Mesenchymal stem cell (in vitro differentiated cells and primary cell): ENCODE measurements around the gene PRKAG1.

ENCODE experiments used
- DNase-seq: peaks from one replicate; pipeline ENCODE4 v3.0.0-alpha.2; 2013
- H2AFZ ChIP-seq: one replicate; pipeline ENCODE4 v1.6.1; 2013; ENCODE audit warnings: low read depth, mild to moderate bottlenecking, control low read depth, inconsistent platforms, low read length, moderate library complexity
- H2AK5ac ChIP-seq: 2 replicates; pipeline ENCODE4 v1.6.1; 2013; ENCODE audit warnings: low read length, moderate library complexity, mild to moderate bottlenecking, inconsistent platforms; ENCODE audit not compliant: severe bottlenecking
- H2BK120ac ChIP-seq: one replicate; pipeline ENCODE4 v1.6.1; 2013; ENCODE audit warnings: low read depth, mild to moderate bottlenecking, inconsistent platforms, low read length, moderate library complexity
- H2BK12ac ChIP-seq, 2 experiments: one replicate each; pipeline ENCODE4 v1.6.1; 2013; ENCODE audit warnings: inconsistent platforms in 2 of 2, low read length in 2 of 2, mild to moderate bottlenecking in 2 of 2, moderate library complexity in 2 of 2, control low read depth in 1 of 2
- H2BK15ac ChIP-seq: one replicate; pipeline ENCODE4 v1.6.1; 2013; ENCODE audit warnings: mild to moderate bottlenecking, low read depth, inconsistent platforms; ENCODE audit not compliant: poor library complexity, severe bottlenecking
- H2BK5ac ChIP-seq: 2 replicates; pipeline ENCODE4 v1.6.1; 2013; ENCODE audit warnings: low read depth, mild to moderate bottlenecking, low read length, control low read depth, inconsistent platforms; ENCODE audit not compliant: poor library complexity, severe bottlenecking
- H3K14ac ChIP-seq, 2 experiments: one replicate each; pipeline ENCODE4 v1.6.1; 2013; ENCODE audit warnings: inconsistent platforms in 2 of 2, low read length in 2 of 2, control low read depth in 1 of 2, mild to moderate bottlenecking in 1 of 2, moderate library complexity in 1 of 2
- H3K18ac ChIP-seq, 2 experiments: one replicate each; pipeline ENCODE4 v1.6.1; 2013; ENCODE audit warnings: inconsistent platforms in 2 of 2, low read length in 2 of 2, control low read depth in 1 of 2, low read depth in 1 of 2, mild to moderate bottlenecking in 1 of 2
- H3K23ac ChIP-seq, 2 experiments: one replicate each; pipeline ENCODE4 v1.6.1; 2013; ENCODE audit warnings: inconsistent platforms in 2 of 2, low read length in 2 of 2, mild to moderate bottlenecking in 2 of 2, moderate library complexity in 2 of 2, control low read depth in 1 of 2
- H3K27ac ChIP-seq: 2 replicates; pipeline ENCODE4 v1.5.1; 2013; ENCODE audit warnings: mild to moderate bottlenecking, moderate library complexity, low read length, control low read depth, inconsistent platforms; ENCODE audit not compliant: poor library complexity, severe bottlenecking
- H3K27me3 ChIP-seq, 2 experiments: 2 replicates each; pipeline versions ENCODE4 v1.6.1 to v1.7.0; 2013; ENCODE audit warnings: low read length in 2 of 2, mild to moderate bottlenecking in 2 of 2, moderate library complexity in 2 of 2, control low read depth in 1 of 2, inconsistent platforms in 1 of 2; ENCODE audit not compliant: control insufficient read depth in 1 of 2, insufficient read depth in 1 of 2
- H3K36me3 ChIP-seq, 2 experiments: 2 replicates each; pipeline versions ENCODE4 v1.6.1 to v1.7.0; 2013; ENCODE audit warnings: low read length in 2 of 2, control low read depth in 1 of 2, inconsistent platforms in 1 of 2, low read depth in 1 of 2, mild to moderate bottlenecking in 1 of 2; ENCODE audit not compliant: insufficient read depth in 2 of 2, control insufficient read depth in 1 of 2
- H3K4ac ChIP-seq, 2 experiments: one replicate each; pipeline ENCODE4 v1.6.1; 2013; ENCODE audit warnings: inconsistent platforms in 2 of 2, low read length in 2 of 2, mild to moderate bottlenecking in 2 of 2, moderate library complexity in 2 of 2, control low read depth in 1 of 2, low read depth in 1 of 2
- H3K4me1 ChIP-seq: 2 replicates; pipeline ENCODE4 v1.6.1; 2013; ENCODE audit warnings: low read depth, low read length, control low read depth; ENCODE audit not compliant: control insufficient read depth, insufficient read depth
- H3K4me2 ChIP-seq: 2 replicates; pipeline ENCODE4 v1.6.1; 2013; ENCODE audit warnings: low read length, mild to moderate bottlenecking, inconsistent platforms; ENCODE audit not compliant: poor library complexity, severe bottlenecking
- H3K4me3 ChIP-seq, 2 experiments: 2 replicates each; pipeline versions ENCODE4 v1.5.1 to v1.7.0; 2013; ENCODE audit warnings: low read length in 2 of 2, mild to moderate bottlenecking in 2 of 2, control low read depth in 1 of 2, low read depth in 1 of 2; ENCODE audit not compliant: insufficient read depth in 1 of 2
- H3K79me1 ChIP-seq: replicated peaks from 2 replicates; pipeline ENCODE4 v1.6.1; 2013; ENCODE audit warnings: mild to moderate bottlenecking, control low read depth, low read length, inconsistent platforms; ENCODE audit not compliant: poor library complexity, severe bottlenecking
- H3K9ac ChIP-seq: 2 replicates; pipeline ENCODE4 v1.7.0; 2013; ENCODE audit warnings: mild to moderate bottlenecking, low read length, moderate library complexity
- H3K9me3 ChIP-seq: 2 replicates; pipeline ENCODE4 v1.7.0; 2013; ENCODE audit warnings: mild to moderate bottlenecking, low read length; ENCODE audit not compliant: control insufficient read depth
- H4K8ac ChIP-seq: one replicate; pipeline ENCODE4 v1.6.1; 2013; ENCODE audit warnings: inconsistent platforms, mild to moderate bottlenecking, low read length, moderate library complexity
- H4K91ac ChIP-seq: one replicate; pipeline ENCODE4 v1.6.1; 2013; ENCODE audit warnings: mild to moderate bottlenecking, low read length, inconsistent platforms
- WGBS: methylation state at CpG from one replicate; pipeline ENCODE4 v1.1.7; 2013; ENCODE audit warnings: mixed read lengths; 5-methylcytosine and 5-hydroxymethylcytosine counted together

The PRKAG1 gene

DNA sequence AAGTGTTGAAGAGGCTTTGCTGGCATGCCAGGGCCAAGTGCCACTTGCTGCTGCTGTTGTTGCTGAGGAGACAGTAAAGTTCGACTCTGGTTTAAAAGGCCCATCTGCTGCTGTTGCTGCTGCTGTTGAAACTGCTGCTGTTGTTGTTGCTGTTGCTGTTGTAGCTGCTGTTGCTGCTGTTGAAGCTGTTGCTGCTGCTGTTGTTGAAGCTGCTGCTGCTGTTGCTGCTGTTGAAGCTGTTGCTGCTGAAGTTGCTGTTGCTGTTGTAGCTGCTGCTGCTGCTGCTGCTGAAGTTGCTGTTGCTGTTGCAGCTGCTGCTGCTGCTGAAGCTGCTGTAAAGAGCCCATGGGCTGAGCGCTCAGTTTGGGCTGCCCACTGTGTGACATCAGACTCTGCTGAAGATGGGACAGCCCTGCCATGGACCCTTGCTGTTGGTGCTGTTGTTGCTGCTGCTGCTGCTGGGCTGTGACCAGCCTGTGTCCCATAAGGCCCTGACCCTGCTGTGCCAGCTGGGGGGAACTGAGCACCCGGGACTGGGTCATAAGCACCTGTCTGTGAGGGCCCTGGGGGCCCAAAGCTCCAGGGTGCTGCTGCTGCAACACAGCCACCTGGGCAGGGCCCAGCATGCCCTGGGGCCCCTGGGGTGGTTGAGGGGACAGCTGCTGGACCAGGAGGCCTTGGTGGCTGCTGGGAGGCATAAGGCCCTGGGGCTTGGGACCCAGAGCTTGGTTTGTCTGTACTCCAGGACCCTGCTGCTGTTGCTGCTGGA, 14.3 kb upstream of the PRKAG1 start:
- Histone ChIP-seq H3K4me3 (no peak overlapping the region), H2BK15ac (no peak overlapping the region), H2AFZ (no peak overlapping the region), H3K14ac (no peak overlapping the region), H2BK12ac (peak overlapping the region in 1 of 2 experiments; percentile 9), H3K4ac (no peak overlapping the region), H2BK120ac (no peak overlapping the region), H3K23ac (peak overlapping the region in 1 of 2 experiments; percentile 16), H3K9ac (no peak overlapping the region), H4K91ac (no peak overlapping the region), H3K9me3 (no peaks in the 10 kb centered on the region), H3K27ac (no peak overlapping the region), H3K36me3 (peaks cover 75 to 96% of the 10 kb centered on the region in 2 experiments), H4K8ac (no peak overlapping the region), H3K18ac (no peak overlapping the region), H3K4me2 (no peak overlapping the region), H3K4me1 (peaks cover 2% of the 10 kb centered on the region), H2BK5ac (no peak overlapping the region), H2AK5ac (no peak overlapping the region), H3K27me3 (no peaks in the 10 kb centered on the region), H3K79me1 (peaks cover 67% of the 10 kb centered on the region)
- 93% methylated on average over 3 of the region's 3 CpGs for WGBS
- no peak for DNase-seq

DNA sequence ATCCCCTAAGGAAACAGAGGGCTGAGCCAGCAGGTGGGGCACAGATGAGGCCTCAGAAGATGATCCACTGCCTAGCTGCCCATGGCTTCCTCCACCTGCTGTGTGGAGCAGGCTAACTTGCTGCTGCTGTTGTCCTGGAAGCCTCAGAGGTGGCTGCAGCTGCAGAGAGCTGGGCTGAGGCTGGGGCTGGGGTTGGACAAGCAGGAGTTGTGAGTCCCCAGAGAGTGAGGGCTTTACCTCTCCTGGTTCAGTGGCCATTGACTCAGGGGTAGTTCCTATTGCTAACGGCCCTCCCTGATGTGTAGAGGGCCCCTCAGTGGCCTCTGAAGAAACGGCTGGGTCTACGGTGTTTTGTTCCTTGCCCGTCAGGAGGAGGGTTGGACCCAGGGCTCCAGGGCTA, 13.7 kb upstream of the PRKAG1 start:
- H3K14ac ChIP-seq, result no peak overlapping the region
- H2BK120ac ChIP-seq, result no peak overlapping the region
- H2BK12ac ChIP-seq, result no peak overlapping the region
- no peak overlapping the region for H3K27ac ChIP-seq
- no peak overlapping the region for H3K23ac ChIP-seq
- H4K91ac ChIP-seq, result no peak overlapping the region
- no peak overlapping the region for H3K4me3 ChIP-seq
- peaks cover 75 to 96% of the 10 kb centered on the region in 2 experiments for H3K36me3 ChIP-seq
- no peak overlapping the region for H2BK5ac ChIP-seq
- H2AFZ ChIP-seq, result no peak overlapping the region
- no peaks in the 10 kb centered on the region for H3K9me3 ChIP-seq
- no peak overlapping the region for H4K8ac ChIP-seq
- no peak overlapping the region for H2BK15ac ChIP-seq
- H3K79me1 ChIP-seq, result peaks cover 65% of the 10 kb centered on the region
- H3K9ac ChIP-seq, result no peak overlapping the region
- H3K18ac ChIP-seq, result no peak overlapping the region
- no peak overlapping the region for H3K4me2 ChIP-seq
- WGBS, result 95% methylated on average over 4 of the region's 4 CpGs
- no peak for DNase-seq
- H3K4me1 ChIP-seq, result peaks cover 2% of the 10 kb centered on the region
- H2AK5ac ChIP-seq, result no peak overlapping the region
- H3K4ac ChIP-seq, result no peak overlapping the region
- H3K27me3 ChIP-seq, result no peaks in the 10 kb centered on the region

DNA sequence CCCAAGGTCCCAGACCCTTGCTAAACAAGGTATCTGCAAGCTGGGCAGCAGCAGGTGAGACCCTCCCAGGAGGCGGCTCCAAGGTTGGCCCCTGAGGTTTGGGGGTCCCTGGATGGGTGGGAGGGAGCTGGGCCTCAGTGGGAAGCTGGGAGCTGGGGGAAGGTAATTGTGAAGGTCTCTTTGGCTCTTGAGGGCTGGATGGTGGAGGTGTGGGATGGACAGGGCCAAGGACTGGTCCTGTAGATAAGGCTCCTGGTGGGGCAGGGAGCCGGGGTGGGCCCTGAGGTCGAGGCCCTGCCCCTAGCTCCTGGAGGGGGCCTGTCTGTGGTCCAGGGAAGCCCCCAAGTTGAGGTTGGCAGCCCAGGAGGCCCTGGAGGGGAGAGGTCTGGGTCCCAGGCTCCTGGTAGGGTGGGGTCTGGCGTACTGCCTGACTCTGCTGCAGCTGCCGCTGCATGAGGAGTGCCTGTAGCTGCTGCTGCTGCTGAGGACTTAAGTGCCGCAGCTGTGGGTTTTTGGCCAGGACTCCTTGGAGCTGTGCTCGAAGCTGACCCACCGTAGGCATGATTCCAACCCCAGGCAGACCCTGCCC, 13.1 kb upstream of the PRKAG1 start:
- no peak overlapping the region for H3K4me3 ChIP-seq
- peaks cover 64% of the 10 kb centered on the region for H3K79me1 ChIP-seq
- H3K9ac ChIP-seq, result no peak overlapping the region
- H2BK5ac ChIP-seq, result no peak overlapping the region
- H3K23ac ChIP-seq, result no peak overlapping the region
- peaks cover 2% of the 10 kb centered on the region for H3K4me1 ChIP-seq
- WGBS, result 98% methylated on average over 8 of the region's 8 CpGs
- H3K9me3 ChIP-seq, result no peaks in the 10 kb centered on the region
- H2AK5ac ChIP-seq, result no peak overlapping the region
- H4K91ac ChIP-seq, result no peak overlapping the region
- no peak overlapping the region for H2AFZ ChIP-seq
- no peak overlapping the region for H3K4ac ChIP-seq
- no peaks in the 10 kb centered on the region for H3K27me3 ChIP-seq
- H3K36me3 ChIP-seq, result peaks cover 76 to 96% of the 10 kb centered on the region in 2 experiments
- H3K14ac ChIP-seq, result no peak overlapping the region
- no peak overlapping the region for H3K27ac ChIP-seq
- H2BK15ac ChIP-seq, result no peak overlapping the region
- no peak overlapping the region for H4K8ac ChIP-seq
- H2BK12ac ChIP-seq, result no peak overlapping the region
- no peak overlapping the region for H2BK120ac ChIP-seq
- H3K4me2 ChIP-seq, result no peak overlapping the region
- H3K18ac ChIP-seq, result no peak overlapping the region
- DNase-seq, result no peak

DNA sequence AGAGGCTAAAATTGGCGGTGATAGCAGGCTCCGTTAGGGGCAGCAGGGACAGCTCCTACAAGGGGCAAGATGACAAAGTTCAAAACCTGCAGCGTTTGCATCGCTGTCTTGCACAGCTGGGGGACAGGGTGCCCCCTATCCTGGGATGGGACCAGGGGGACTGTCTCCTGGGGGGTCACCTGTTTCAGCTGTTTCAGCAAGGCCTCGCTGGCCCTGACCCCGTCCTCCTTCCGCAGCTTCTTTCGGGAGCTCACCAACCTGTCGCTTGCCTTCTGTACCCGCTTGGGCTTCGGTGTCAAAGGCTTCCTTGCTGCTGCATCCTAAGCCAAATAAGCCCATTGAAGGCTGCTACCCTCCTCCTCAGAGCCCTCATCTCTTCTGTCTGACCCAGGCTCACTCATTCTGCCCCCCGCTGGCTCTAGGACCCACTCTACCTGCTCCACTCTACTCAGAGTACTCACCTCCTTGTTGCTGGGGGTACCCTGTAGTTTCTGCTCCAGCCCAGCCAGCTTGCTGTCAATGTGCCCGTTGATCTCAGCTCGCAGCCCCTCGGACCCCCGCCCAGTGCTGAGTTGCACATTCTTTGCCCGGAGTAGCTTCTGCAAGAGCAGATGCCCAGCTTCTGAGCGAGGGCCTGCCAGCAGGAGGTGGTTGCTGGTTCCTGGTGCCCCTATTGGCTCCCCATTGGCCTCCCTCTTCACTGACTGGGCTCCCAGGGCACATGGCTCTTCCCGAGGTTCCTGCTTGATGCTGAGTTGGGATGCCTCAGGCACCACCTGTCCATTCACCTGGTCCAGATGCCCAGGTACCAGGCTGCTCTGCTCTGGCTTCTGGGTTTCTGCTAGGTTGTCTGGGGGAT, 12.4 kb upstream of the PRKAG1 start:
- H2BK15ac ChIP-seq, result no peak overlapping the region
- H3K14ac ChIP-seq, result no peak overlapping the region
- H3K23ac ChIP-seq, result no peak overlapping the region
- peaks cover 67% of the 10 kb centered on the region for H3K79me1 ChIP-seq
- no peak overlapping the region for H3K4me3 ChIP-seq
- no peaks in the 10 kb centered on the region for H3K27me3 ChIP-seq
- H3K18ac ChIP-seq, result no peak overlapping the region
- H3K36me3 ChIP-seq, result peaks cover 84 to 98% of the 10 kb centered on the region in 2 experiments
- 97% methylated on average over 19 of the region's 19 CpGs for WGBS
- no peak overlapping the region for H2BK120ac ChIP-seq
- H3K9ac ChIP-seq, result no peak overlapping the region
- no peak overlapping the region for H2BK12ac ChIP-seq
- DNase-seq, result no peak
- H2AK5ac ChIP-seq, result no peak overlapping the region
- H2BK5ac ChIP-seq, result no peak overlapping the region
- H3K27ac ChIP-seq, result no peak overlapping the region
- no peak overlapping the region for H4K8ac ChIP-seq
- H3K4me1 ChIP-seq, result peaks cover 2% of the 10 kb centered on the region
- H3K4me2 ChIP-seq, result no peak overlapping the region
- H3K9me3 ChIP-seq, result no peaks in the 10 kb centered on the region
- H2AFZ ChIP-seq, result no peak overlapping the region
- H4K91ac ChIP-seq, result no peak overlapping the region
- no peak overlapping the region for H3K4ac ChIP-seq
